OCI-LY3 (cell line): Measurements from ENCODE around the gene ST6GALNAC6.

Source experiments
- CTCF ChIP-seq: fragments of 200-600, 300-600 bp; sonication (generic); IDR thresholded peaks from 2 replicates; pipeline ENCODE4 v1.5.1; 2014; ENCODE audit warnings: antibody characterized with exemption, low read length, low read depth
- EZH2phosphoT487 ChIP-seq: fragments of 200-600 bp; shearing (Covaris generic); IDR thresholded peaks from 2 replicates; pipeline ENCODE4 v1.6.1; 2018; ENCODE audit warnings: antibody characterized with exemption, mixed run types, low read depth

GRCh38 chr9:127928676-127929624, 29.5 kb upstream of the ST6GALNAC6 start:
- TF ChIP-seq CTCF (no peak), EZH2phosphoT487 (no peak)
